ENCODE data around the gene TAF1B. TPM values are rescaled to one million over a fixed set of nuclear protein-coding genes. Genes with fewer than 3 reads are reported as not detected.

TAF1B gene
- total RNA-seq, 1 donor from 2014 or later = 58.5 TPM

DNA sequence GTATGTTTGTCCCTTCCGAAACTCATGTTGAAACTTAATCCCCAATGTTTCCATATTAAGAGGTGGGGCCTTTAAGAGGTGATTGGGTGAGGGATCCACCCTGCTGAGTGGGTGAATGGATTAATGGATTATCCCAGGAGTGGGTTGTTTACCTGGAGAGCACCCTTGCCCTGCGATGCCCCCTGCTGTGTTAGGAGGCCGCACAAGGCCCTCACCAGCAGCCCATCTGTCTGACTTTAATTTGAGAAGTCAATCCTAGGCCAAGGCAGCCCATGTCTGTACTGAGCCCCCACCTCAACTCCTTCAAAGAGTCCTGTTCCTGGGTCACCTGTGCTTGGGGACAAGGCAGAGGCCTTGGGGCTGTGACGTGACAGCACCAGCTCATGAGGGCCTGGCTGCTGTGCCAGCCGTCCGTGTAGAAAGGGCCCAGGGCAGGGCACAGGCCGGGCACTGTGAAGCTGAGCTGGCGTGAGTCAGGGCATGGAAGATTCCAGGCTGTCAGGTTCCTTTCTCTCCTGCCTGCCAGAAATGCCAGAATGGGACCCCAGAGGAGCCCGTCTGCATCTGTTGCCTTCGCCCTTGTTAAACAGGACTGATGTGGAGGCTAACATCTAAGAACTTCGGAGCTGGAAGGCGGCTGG, 21.3 kb upstream of the TAF1B start:
- Histone ChIP-seq H3K27me3 (peaks cover 3% of the 10 kb centered on the region), H3K9me3 (no peaks in the 10 kb centered on the region), H3K36me3 (no peaks in the 10 kb centered on the region), H3K4me1 (no peaks in the 10 kb centered on the region), H3K27ac (no peak overlapping the region), H3K4me3 (no peak overlapping the region)
- TF ChIP-seq, protein P1, sequence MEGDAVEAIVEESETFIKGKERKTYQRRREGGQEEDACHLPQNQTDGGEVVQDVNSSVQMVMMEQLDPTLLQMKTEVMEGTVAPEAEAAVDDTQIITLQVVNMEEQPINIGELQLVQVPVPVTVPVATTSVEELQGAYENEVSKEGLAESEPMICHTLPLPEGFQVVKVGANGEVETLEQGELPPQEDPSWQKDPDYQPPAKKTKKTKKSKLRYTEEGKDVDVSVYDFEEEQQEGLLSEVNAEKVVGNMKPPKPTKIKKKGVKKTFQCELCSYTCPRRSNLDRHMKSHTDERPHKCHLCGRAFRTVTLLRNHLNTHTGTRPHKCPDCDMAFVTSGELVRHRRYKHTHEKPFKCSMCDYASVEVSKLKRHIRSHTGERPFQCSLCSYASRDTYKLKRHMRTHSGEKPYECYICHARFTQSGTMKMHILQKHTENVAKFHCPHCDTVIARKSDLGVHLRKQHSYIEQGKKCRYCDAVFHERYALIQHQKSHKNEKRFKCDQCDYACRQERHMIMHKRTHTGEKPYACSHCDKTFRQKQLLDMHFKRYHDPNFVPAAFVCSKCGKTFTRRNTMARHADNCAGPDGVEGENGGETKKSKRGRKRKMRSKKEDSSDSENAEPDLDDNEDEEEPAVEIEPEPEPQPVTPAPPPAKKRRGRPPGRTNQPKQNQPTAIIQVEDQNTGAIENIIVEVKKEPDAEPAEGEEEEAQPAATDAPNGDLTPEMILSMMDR (IDR thresholded peaks at IDR 0.05) = no peak
- DNase-seq (ENCODE audit: low spot score in 2 of 2) = no peak
- intact Hi-C loops (cut with DNase I) = no loop called here

DNA sequence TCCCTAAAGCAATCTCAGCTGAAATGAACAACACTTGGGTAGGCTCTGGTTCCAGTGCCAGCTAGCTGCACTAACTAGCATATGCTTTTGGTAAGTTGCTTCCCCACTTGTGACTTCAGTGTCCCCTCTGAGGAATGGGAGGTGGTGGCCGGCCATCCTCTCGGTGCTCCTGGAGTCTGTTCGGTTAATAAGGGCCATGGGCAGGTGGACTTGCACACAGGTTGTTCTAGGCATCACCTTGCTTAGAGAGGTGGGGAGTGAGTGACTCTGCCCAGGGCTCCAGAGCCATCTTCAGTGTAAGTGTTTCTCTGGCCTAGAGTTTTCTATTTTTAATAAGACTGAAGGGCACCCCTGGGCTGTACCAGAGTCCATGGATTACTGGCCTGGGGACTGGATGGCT, 18.8 kb upstream of the TAF1B start:
- Histone ChIP-seq H3K27ac (no peak overlapping the region), H3K4me1 (no peaks in the 10 kb centered on the region), H3K36me3 (no peaks in the 10 kb centered on the region), H3K9me3 (no peaks in the 10 kb centered on the region), H3K4me3 (no peak overlapping the region), H3K27me3 (peaks cover 3% of the 10 kb centered on the region)
- intact Hi-C loops (cut with DNase I) = no loop called here
- no peak for DNase-seq (ENCODE audit: low spot score in 2 of 2)
- TF ChIP-seq, protein P1 (IDR thresholded peaks at IDR 0.05) = no peak

DNA sequence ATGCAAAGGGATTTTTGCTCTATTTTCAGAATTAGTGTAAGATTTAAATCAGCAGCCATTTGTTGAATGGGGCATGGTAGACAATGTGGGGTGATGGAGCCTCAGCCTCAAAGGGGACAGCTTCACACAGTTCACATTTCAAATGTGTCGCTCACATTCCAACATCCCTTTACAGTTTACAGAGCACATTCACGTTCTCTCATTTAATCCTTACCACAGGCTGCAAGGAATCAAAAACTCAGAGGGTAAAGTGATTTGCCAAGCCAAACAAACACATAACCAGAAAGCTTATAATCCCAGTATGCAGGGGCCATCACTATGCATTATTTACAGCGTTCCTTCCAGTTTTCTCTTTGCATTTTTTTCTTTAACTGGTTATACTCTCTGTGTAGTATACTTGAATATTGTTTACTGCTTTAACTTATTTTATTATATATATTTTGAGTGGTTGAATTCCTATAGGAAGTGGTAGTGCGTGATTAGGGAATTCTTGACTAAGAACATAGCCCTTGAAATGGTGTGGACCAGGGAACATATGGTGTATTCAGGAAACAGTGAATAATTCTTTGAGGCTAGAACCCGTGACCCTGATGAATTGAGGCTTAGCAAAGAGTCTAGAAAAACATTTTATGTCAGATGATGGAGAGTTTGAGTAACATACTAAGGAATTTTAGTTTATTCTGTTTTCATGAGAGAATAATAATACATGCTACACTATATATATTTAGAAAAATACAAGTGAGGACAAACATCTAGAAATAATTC, 18.1 kb upstream of the TAF1B start:
- H3K4me3 ChIP-seq = no peak overlapping the region
- H3K9me3 ChIP-seq = no peaks in the 10 kb centered on the region
- H3K27ac ChIP-seq = no peak overlapping the region
- H3K36me3 ChIP-seq = no peaks in the 10 kb centered on the region
- no peak for DNase-seq (ENCODE audit: low spot score in 2 of 2)
- intact Hi-C loops (cut with DNase I) = no loop called here
- TF ChIP-seq, protein P1 (IDR thresholded peaks at IDR 0.05) = no peak
- H3K4me1 ChIP-seq = no peaks in the 10 kb centered on the region
- H3K27me3 ChIP-seq = peaks cover 2% of the 10 kb centered on the region

DNA sequence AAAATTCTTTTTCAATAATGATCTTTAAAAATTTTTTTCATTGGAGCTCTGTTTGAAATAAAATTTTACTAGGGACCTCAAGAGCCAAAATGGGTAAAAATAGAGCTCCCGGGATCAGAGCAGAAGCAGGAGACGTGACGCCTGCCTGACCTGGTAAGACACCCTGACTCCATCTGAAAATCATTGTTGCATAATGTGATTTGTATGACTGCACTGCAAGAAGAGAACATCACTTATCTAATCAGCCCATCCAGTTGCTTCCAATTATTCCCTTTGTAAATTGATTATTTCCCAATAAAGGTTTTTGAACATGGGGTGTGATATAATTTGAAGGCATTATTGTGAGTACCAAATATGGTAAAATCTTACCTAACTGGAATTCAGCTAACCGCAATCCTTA, 17.1 kb upstream of the TAF1B start:
- intact Hi-C loops (cut with DNase I) = no loop called here

DNA sequence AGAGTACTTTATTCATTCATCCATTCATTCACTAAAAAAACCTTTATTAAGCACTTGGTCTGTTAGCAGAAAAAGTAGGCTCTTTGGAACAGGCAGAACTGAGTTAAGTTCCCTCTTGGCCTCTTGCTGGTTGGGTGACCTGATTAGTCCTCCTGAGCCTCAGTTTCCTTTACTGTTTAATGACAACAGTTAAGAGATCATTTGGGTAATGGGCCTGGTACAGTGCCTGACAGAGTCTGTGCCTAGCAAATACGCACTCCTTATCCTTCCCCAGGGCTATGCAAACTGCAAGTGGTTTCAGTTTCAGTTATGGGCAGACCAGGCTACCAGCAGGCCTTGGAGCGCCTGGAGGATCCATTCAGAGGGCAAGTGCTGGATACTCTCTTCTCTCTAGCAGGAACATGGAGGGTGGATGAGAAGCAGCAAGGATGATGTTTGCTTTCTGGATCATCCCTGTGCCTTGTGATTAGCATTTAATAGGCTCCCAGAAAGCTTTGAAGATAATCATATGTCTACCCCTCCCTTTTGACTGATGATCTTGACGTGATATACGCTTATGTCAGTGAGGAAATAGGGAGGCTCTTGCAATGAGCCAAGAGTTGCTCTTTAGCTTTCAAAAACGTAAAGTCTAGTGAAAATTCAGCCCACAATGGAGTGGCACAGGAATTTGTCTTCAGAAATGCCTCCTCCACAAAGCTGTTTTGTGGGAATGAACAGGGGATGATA, 12.4 kb upstream of the TAF1B start:
- H3K4me3 ChIP-seq = no peak overlapping the region

More for the DNA sequence above, 17.1 kb upstream of the TAF1B start:
- Histone ChIP-seq H3K4me1 (no peaks in the 10 kb centered on the region), H3K36me3 (no peaks in the 10 kb centered on the region), H3K9me3 (no peaks in the 10 kb centered on the region), H3K4me3 (no peak overlapping the region), H3K27me3 (no peaks in the 10 kb centered on the region), H3K27ac (no peak overlapping the region)
- DNase-seq (ENCODE audit: low spot score in 2 of 2) = no peak
- TF ChIP-seq, protein P1 (IDR thresholded peaks at IDR 0.05) = no peak

More for the DNA sequence above, 12.4 kb upstream of the TAF1B start:
- Histone ChIP-seq H3K27ac (no peak overlapping the region), H3K27me3 (no peaks in the 10 kb centered on the region), H3K9me3 (no peaks in the 10 kb centered on the region), H3K4me1 (no peaks in the 10 kb centered on the region), H3K36me3 (no peaks in the 10 kb centered on the region)
- TF ChIP-seq, protein P1 (IDR thresholded peaks at IDR 0.05) = no peak
- intact Hi-C loops (cut with DNase I) = no loop called here
- no peak for DNase-seq (ENCODE audit: low spot score in 2 of 2)

Measured in ascending aorta (tissue), 2 donors.